GM19397 (cell line): ENCODE data around the gene MYT1.
"Not testable (repeated sequence)": the region's sequence is repeated elsewhere in the genome, so short reads cannot be mapped to it uniquely, and the experiment has no call there.

Source experiments
- ATAC-seq: cut with Tn5 transposase; IDR thresholded peaks from one replicate; pipeline ENCODE4 v1.9.1; 2021; ENCODE audit warnings: mild to moderate bottlenecking, moderate library complexity; ENCODE audit not compliant: unreplicated experiment

Gene MYT1

DNA sequence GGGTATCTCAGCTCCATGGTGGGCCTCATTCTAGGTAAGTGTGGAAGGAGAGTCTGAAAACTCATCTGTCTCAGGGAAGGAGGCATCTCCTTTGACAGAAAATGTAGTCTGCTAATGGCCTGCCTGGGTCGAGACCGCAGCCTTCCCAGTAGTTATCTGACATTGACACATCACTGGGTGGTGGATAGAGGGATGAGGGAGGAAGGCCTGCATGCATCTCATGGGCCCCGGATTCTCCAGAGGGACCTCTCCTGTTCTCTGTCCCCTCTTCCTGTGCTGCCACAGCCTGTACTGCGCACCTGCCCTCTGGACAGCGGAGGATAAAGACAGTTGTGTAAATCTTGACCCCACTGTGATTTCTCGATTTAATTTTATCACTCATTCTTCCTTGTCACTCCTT is 96.0 kb downstream of the MYT1 start:
- no peak for ATAC-seq

DNA sequence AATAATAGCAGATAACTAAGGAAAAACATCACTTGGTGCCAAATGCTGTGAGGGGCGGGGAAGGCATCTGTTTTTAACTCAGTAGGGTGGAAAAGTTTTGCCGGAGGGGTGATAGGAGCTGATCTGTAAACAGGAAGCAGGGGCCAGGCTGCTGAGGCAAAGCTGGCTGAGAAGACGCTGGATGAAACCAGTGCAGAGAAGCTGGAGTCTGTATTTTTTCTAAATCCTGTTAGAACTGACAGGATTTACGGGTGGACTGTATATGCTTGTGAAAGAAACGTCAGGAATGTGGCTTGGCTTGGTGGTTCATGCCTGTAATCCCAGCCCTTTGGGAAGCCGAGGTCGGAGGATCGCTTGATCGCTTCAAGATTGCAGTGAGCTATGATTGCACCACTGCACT is 96.9 kb downstream of the MYT1 start:
- no peak for ATAC-seq

DNA sequence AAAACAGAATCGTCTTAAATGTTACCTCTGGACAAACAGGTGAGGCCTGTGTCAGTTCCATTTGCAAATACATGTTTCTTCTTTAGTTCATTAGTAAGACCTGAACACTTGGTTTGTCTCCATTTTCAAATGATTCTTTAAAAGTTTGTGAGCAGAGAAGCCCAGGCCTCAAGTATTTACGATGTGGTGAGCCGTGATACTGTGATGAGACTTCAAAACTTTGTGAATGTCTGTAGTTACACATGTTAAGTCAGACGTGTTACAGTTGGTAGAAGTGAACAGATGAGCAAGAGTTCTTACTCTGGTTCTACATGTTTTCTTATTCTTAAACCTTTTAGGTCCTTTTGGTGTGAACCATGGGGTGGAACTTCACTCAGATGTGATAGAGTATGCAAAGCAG is 99.8 kb downstream of the MYT1 start:
- no peak for ATAC-seq

DNA sequence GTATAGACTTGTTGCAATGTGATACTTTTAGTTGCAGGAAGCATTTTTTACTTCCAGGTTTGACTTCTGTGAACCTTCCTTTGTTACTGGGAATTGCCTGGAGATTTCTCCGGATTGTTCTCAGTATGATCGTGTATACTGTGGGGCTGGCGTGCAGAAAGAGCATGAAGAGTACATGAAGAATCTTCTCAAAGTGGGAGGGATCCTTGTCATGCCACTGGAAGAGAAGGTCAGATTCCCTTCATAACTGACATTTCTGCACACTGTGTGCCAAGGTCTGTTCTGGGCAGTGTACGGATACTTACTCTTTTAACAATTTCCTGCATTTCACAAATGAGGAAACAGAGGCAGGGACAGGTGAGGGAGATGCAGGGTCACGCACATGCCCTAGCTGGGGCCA is 100.9 kb downstream of the MYT1 start:
- ATAC-seq, result no peak

DNA sequence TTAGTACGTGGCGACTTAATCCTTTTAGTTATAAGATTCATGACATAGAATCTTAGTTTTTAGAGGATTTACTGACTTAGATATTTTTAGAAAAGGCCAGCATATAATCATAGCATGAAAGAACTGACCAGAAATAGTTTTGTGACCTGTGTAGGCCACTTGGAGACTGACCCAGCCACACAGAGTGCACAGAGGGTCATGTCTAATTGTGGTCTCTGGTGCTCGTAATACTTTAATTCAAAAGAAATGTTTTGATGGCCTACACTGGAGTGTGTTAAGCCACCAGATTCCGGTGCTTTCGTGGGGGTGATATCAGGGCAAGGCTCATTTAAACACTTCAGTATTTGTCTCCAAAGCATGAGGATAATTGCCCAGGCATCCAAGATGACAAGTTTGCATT is 102.7 kb downstream of the MYT1 start:
- ATAC-seq, result no peak

DNA sequence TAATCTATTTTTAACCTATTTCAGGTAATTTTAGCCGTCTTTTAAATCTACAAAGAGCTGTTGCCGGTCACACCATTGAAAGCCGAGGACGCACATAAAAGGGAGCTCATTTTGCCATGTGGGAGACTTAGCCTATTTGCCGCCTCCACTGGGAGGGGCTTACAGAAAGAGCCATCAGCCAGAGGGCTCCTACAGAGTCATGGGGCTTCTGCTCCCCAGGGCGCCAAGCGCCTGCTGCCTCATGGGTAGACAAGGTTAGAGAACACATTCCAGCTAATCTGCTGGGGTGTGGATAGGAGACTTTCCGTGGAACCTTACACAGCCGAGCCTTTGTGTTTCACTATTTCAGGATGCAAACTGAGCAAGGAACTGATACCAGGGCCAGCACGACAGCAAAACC is 103.9 kb downstream of the MYT1 start:
- no peak for ATAC-seq

DNA sequence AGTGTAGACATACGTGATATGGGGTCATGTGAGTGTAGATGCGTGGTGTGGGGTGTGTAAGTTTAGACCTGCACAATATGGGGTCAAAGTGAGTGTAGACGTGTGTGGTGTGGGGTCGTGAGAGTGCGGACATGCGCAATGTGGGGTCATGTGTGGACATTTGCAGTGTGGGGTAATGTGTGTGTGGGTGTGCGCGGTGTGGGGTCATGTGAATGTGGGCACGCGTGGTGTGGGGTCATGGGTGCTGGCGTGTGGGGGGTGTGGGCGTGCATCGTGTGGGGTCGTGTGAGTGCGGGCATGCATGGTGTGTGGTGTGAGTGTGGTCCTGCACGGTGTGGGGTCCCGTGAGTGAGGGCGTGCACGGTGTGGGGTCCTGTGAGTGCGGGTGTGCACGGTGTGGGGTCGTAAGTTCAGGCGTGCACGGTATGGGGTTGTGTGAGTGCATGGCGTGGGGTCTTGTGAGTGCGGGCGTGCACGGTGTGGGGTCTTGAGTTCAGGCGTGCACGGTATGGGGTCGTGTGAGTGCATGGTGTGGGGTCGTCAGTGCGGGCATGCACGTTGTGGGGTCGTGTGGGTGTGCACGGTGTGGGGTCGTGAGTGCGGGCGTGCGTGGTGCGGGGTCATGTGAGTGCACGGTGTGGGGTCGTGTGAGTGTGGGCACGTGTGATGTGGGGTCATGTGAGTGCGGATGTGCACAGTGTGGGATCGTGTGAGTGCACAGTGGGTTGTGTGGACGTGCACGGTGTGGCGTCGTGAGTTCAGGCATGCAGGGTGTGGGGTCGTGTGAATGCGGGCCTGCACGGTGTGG is 105.6 kb downstream of the MYT1 start:
- ATAC-seq, result no peak

DNA sequence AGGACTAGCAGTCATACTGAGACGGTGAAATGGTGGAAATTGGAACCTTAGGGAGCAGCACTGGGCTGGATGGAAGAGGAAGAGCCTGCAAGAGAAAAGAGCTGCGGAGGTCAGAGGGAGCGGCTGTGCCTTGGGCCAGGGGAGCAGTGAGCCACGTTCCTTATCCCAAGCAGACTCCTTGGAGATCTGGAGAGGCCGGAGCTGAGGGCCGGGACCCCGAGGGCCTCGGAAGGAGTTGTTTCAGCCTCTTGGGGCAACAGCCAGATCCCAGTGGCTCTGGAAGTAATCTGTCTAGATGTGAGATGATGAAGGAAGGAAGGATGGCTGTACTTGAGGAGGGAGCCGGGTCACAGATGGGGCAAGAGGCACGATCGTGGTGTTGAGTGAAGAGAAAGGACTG is 107.4 kb downstream of the MYT1 start:
- ATAC-seq, result no peak

DNA sequence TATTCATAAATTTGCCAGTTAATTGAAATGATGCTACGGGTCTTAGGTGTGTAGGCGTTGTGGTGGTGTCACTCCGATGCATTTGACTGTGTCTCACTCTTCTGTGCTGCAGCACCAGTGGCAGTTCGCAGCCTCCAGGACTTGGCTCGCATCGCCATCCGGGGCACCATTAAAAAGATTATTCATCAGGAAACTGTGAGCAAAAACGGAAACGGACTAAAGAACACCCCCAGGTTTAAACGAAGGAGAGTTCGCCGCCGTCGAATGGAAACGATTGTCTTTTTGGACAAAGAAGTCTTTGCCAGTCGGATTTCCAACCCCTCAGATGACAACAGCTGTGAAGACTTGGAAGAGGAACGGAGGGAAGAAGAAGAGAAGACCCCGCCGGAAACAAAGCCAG is 108.9 kb downstream of the MYT1 start:
- no peak for ATAC-seq

DNA sequence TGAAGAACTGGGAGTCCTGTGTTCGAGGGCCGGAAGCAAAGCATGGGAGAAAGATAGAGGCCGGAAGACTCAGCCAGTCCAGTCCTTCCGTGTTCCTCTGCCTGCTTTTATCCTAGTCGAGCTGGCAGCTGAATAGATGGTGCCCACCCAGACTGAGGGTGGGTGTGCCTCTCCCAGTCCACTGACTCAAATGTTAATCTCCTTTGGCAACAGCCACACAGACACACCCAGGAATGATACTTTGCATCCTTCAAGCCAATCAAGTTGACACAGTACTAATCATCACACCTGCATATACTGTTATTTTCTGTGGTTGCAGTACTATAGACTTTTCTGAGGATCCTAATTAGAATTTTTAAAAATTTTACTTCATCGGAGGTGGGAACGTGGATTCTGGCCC is 112.6 kb downstream of the MYT1 start:
- no peak for ATAC-seq

DNA sequence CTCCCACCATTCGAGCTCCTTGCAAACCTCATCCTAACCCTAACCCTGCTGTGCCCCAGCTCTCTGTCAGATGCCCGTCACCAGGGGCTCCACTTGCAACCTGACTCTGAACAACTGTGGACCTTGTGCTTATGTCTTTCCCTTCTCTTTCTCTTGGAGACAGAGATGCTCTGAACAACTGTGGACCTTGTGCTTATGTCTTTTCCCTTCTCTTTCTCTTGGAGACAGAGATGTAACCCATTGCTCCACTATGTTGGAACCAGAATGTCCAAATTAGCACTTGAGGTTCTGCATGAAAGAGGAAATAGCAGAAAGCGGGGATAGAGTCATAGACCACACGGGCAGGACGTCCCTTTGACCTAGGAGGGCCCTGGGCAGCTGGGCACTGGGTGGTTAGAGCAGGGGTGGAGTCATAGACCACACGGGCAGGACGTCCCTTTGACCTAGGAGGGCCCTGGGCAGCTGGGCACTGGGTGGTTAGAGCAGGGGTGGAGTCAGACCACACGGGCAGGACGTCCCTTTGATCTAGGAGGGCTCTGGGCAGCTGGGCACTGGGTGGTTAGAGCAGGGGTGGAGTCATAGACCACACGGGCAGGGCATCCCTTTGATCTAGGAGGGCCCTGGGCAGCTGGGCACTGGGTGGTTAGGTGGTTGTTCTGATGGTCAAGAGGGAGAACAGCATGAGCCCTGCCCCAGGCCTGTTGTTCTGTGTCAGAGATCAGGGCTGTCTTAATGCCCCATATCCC is 113.5 kb downstream of the MYT1 start:
- no peak for ATAC-seq

DNA sequence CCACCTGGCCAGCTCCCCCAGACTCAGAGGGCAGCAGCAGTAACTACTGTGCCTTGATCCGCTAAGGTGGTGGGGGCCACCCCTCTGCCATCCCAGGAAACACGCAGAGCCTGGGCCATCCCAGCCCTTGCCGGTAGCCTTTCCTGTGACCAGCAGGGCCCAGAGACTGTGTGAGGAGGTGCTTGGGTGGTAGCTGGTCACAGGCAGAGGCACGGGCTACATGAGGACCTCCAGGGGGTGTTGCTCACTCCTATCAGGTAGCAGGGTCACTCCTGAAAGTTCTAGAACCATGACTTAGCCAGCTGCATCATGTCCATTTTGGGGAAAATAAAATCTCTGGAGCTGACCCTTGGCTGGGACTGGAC is 114.0 kb downstream of the MYT1 start:
- no peak for ATAC-seq

DNA sequence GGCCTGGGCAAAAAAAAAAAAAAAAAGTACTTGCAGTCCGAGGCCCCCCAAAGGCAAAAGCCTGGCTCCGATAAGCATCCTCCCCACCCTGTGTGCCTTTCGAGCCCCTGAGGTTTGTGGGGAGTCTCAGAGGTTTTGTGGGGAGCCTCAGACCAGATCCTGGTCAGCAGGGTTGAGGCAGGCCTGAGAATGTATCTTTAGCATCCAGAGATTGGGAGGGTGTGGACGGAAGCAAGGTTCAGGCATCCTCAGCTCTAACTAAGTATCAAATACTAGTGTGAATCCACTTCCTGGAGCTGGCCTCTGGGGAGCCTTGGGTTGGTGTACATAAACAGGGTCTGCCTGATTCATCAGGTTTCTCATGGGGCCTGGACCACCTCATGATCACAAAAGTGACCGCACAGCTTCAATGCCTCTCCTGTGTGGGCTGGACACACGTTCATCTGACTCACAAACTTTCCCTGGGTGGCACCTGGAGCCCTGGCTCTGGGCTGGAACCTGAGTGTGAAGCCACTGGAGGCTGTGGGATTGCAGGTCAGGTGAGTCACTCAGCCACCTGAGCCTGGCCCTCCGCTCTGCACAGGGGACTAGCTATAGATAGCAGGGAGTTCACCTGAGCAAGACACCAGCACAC is 115.7 kb downstream of the MYT1 start:
- no peak for ATAC-seq

DNA sequence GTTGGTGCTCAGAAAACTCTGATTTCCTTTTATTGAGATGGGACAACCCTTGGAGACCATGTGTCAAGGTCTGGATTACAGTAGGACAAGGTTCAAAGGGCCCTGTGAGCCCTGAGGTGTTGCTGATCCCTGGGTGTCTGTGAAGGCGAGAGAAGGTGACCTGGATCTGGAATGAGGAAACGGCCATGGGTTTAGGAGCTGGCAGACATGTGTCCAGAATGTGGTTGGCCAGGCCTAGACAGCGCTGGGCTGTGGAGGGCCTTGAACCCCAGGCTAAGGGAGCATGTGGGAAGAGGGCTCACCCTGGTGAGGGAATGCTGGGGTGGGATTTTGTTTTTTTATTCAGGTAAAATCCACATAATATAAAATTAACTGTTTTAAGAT is 116.2 kb downstream of the MYT1 start:
- no peak for ATAC-seq

DNA sequence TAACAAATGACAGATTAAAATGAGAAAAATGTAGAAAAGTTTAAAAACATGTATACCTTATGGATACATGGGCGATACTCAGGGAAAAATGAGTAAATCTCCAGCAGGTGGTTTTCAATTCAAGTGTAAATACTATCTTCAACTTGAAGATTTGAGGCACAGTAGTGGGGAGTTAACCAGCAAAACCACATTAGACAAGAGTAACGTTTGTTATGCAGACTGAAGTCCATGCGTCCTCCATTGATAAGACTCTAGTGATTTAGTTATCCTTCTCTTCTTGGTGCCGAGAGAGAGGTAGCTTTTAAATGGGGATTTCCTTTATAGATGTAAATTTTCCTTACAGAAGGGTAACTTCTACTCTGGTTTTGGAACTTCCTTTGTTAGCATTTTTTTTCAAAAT is 119.4 kb downstream of the MYT1 start:
- ATAC-seq, result no peak

DNA sequence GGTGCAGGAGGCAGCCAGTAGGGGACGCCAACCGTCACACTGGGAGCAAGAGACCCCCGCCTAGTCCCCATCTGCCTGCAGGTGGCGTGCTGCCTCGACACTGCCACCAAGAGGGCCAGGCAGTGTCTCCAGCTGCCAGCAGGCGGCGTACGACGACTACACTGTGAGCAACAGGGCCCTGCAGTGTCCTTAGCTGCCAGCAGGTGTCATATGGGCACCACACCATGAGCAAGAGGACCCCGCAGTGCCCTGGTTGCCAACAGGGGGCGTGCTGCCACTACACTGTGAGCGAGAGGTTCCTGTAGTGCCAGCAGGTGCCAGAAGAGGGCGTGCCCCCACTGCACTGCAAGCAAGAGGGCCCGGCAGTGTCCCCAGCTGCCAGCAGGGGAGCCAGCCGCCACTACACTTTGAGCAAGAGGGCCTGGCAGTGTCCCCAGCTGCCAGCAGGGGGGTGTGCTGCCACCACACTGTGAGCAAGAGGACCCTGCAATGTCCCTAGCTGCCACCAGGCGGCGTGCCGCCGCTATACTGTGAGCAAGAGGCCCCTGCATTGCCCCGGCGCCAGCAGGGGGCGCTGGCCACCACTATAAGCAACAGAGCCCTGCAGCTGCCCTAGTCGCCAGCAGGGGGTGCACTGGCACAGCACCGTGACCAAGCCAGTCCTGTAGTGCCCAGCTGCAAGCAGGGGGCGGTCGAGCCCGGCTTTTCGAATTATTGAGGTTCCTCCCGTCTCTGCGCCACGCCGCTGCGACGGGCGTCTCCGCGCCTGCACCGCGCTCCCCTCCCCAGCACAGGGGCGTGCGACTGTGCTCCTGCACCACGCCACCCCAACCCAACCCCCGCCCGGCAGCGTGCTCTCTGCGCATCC is 121.6 kb downstream of the MYT1 start:
- ATAC-seq, result peak; percentile 93

DNA sequence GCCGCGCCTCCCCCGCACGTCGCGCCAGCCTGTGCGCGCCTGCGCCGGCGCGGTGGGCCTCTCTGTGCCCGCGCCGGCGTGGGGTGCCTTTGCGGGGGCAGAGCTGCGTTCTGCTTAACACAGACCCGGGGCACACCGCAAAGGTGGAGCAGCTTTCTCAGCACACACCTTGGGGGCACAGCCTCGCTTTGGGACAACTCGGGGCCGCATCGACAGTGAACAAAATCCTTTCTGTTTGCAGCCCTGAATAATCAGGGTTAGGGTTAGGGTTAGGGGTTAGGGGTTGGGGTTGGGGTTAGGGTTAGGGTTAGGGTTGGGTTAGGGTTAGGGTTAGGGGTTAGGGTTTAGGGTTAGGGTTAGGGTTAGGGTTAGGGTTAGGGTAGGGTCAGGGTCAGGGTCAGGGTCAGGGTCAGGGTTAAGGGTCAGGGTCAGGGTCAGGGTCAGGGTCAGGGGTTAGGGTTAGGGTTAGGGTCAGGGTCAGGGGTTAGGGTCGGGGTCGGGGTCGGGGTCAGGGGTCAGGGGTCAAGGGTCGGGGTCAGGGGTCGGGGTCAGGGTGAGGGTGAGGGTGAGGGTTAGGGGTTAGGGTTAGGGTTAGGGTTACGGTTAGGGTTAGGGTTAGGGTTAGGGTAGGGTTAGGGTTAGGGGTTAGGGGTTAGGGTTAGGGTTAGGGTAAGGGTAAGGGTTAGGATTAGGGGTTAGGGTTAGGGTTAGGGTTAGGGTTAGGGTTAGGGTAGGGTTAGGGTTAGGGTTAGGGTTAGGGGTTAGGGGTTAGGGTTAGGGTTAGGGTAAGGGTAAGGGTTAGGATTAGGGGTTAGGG is 122.4 kb downstream of the MYT1 start:
- ATAC-seq, result not testable (repeated sequence)

DNA sequence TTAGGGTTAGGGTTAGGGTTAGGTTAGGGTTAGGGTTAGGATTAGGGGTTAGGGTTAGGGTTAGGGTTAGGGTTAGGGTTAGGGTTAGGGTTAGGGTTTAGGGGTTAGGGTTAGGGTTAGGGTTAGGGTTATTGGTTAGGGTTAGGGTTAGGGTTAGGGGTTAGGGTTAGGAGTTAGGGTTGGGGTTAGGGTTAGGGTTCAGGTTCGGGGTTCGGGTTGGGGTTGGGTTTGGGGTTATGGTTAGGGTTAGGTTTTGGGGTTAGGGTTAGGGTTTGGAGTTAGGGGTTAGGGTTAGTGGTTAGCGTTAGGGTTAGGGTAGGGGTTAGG is 123.0 kb downstream of the MYT1 start:
- not testable (repeated sequence) for ATAC-seq
